GM12878 (cell line): ENCODE data around the gene ABL1. TPM values are rescaled to one million over a fixed set of nuclear protein-coding genes. Genes with fewer than 3 reads are reported as not detected.

ENCODE experiments used
- ATAC-seq: fragments of 200-7000 bp; cut with Tn5 transposase; 3 replicates; pipeline ENCODE4 v1.9.1; 2020; ENCODE audit warnings: mild to moderate bottlenecking, moderate library complexity
- BruUV-seq: library from RNA; stranded (reverse); fragments of 400-500 nt; replicated peaks from 2 replicates; lab custom pipeline; 2021; lab: Mats Ljungman, UMichigan
- CTCF ChIA-PET: fragments of 300-600 bp; sonication (Branson Sonifier 250); formaldehyde crosslinking; extraction: SDS; loops from one replicate; lab custom pipeline; 2021; ENCODE audit warnings: inconsistent platforms; lab: Yijun Ruan, JAX
- POLR2A ChIA-PET: fragments of 350-600 bp; formaldehyde crosslinking; extraction: SDS; loops from one replicate; lab custom pipeline; 2021; ENCODE audit warnings: inconsistent platforms; lab: Charles Lee
- RAD21 ChIA-PET: fragments of 300-600 bp; sonication (Branson Sonifier 250); formaldehyde crosslinking; loops from one replicate; lab custom pipeline; 2023; ENCODE audit warnings: antibody characterized with exemption; ENCODE audit not compliant: unreplicated experiment; lab: Charles Lee
- SMC1A ChIA-PET: fragments of 300-600 bp; sonication (Branson Sonifier 250); formaldehyde crosslinking; loops from one replicate; lab custom pipeline; 2023; ENCODE audit not compliant: unreplicated experiment, uncharacterized antibody; lab: Charles Lee
- DNase-seq: peaks from one replicate; pipeline ENCODE4 v3.0.0-alpha.2; 2011; ENCODE audit warnings: low read depth, low spot score
- FAIRE-seq: peaks from 3 replicates; lab custom pipeline; 2011; peaks lifted over from hg19 to GRCh38; lab: Jason Lieb, UNC
- H2AFZ ChIP-seq: 2 replicates; pipeline ENCODE4 v1.6.0; 2011; ENCODE audit warnings: low read depth, low read length, control low read depth; ENCODE audit not compliant: control insufficient read depth
- H3K27ac ChIP-seq: 2 replicates; pipeline ENCODE4 v1.5.1; 2011; ENCODE audit warnings: control low read depth; ENCODE audit not compliant: control insufficient read depth, insufficient read depth
- H3K27me3 ChIP-seq, 2 experiments: replicated peaks in 1 of 2; 2 replicates each; pipeline versions ENCODE4 v1.6.0 to v1.6.1; 2011; ENCODE audit warnings: low read length in 1 of 2; ENCODE audit not compliant: control insufficient read depth in 2 of 2, insufficient read depth in 2 of 2
- H3K36me3 ChIP-seq, 2 experiments: 2 replicates each; pipeline ENCODE4 v1.5.1; 2011; ENCODE audit warnings: low read length in 1 of 2; ENCODE audit not compliant: control insufficient read depth in 2 of 2, insufficient read depth in 2 of 2
- H3K4me1 ChIP-seq: 2 replicates; pipeline ENCODE4 v1.6.1; 2011; ENCODE audit warnings: mild to moderate bottlenecking, low read length, moderate library complexity, mixed read lengths; ENCODE audit not compliant: control insufficient read depth, insufficient read depth
- H3K4me2 ChIP-seq: 2 replicates; pipeline ENCODE4 v1.6.0; 2011; ENCODE audit warnings: control low read depth; ENCODE audit not compliant: control insufficient read depth, insufficient read depth
- H3K4me3 ChIP-seq: fragments of 200-600 bp; sonication (generic); 2 replicates; pipeline ENCODE4 v1.5.1; 2016
- H3K79me2 ChIP-seq: 2 replicates; pipeline ENCODE4 v1.6.0; 2011; ENCODE audit warnings: low read length; ENCODE audit not compliant: control insufficient read depth, insufficient read depth
- H3K9ac ChIP-seq: 2 replicates; pipeline ENCODE4 v1.8.0; 2011; ENCODE audit warnings: low read length, control low read depth, mixed read lengths; ENCODE audit not compliant: control insufficient read depth, insufficient read depth
- H3K9me3 ChIP-seq: replicated peaks from 3 replicates; pipeline ENCODE4 v1.5.1; 2011; ENCODE audit warnings: mild to moderate bottlenecking, low read length; ENCODE audit not compliant: control insufficient read depth, insufficient read depth
- H4K20me1 ChIP-seq: 2 replicates; pipeline ENCODE4 v1.6.0; 2011; ENCODE audit not compliant: control insufficient read depth, insufficient read depth
- BCL11A ChIP-seq: IDR thresholded peaks from 2 replicates; pipeline ENCODE4 v1.6.1; 2011; ENCODE audit warnings: low read depth, low read length
- CHD4 ChIP-seq: fragments of 200-600 bp; sonication (generic); IDR thresholded peaks from 2 replicates; pipeline ENCODE4 v1.6.1; 2016; ENCODE audit warnings: mild to moderate bottlenecking
- FOXM1 ChIP-seq: IDR thresholded peaks from 2 replicates; pipeline ENCODE4 v1.6.1; 2012; ENCODE audit warnings: low read depth, mild to moderate bottlenecking, inconsistent platforms, low read length, moderate library complexity
- MTA3 ChIP-seq: IDR thresholded peaks from 2 replicates; pipeline ENCODE4 v1.6.1; 2012; ENCODE audit warnings: low read length, inconsistent platforms, borderline replicate concordance
- PML ChIP-seq: IDR thresholded peaks from 2 replicates; pipeline ENCODE4 v1.6.1; 2012; ENCODE audit warnings: low read length, inconsistent platforms
- POU2F2 ChIP-seq: IDR thresholded peaks from 3 replicates; pipeline ENCODE4 v1.6.1; 2011; ENCODE audit warnings: low read depth, mild to moderate bottlenecking, low read length, borderline replicate concordance
- RAD21 ChIP-seq: IDR thresholded peaks from 2 replicates; pipeline ENCODE4 v1.6.1; 2011; ENCODE audit warnings: mild to moderate bottlenecking, low read depth, low read length, moderate library complexity; ENCODE audit not compliant: insufficient read depth
- RELA ChIP-seq: fragments of 450-650 bp; IDR thresholded peaks from 2 replicates; pipeline ENCODE4 v1.8.0; 2014; ENCODE audit warnings: borderline replicate concordance; ENCODE audit not compliant: partially characterized antibody
- SMAD5 ChIP-seq: IDR thresholded peaks from 2 replicates; pipeline ENCODE4 v1.6.1; 2016; ENCODE audit warnings: antibody characterized with exemption, low read depth
- SREBF2 ChIP-seq: IDR thresholded peaks from 2 replicates; pipeline ENCODE4 v1.6.1; 2012; ENCODE audit warnings: mild to moderate bottlenecking, low read length
- YBX1 ChIP-seq: fragments of 450-650 bp; IDR thresholded peaks from 2 replicates; pipeline ENCODE4 v1.6.1; 2016; ENCODE audit warnings: antibody characterized with exemption
- ZNF217 ChIP-seq: fragments of 450-650 bp; IDR thresholded peaks from 2 replicates; pipeline ENCODE4 v1.6.1; 2017; ENCODE audit warnings: antibody characterized with exemption, mild to moderate bottlenecking
- ZNF622 ChIP-seq: fragments of 450-650 bp; IDR thresholded peaks from 2 replicates; pipeline ENCODE4 v1.6.1; 2017; ENCODE audit warnings: mild to moderate bottlenecking, inconsistent platforms
- WGBS: methylation state at CpG from one replicate; pipeline ENCODE4 v1.1.6; 2016; ENCODE audit warnings: low lambda C conversion rate; ENCODE audit not compliant: insufficient replicate concordance, insufficient coverage; ENCODE audit errors: missing lambda C conversion rate; 5-methylcytosine and 5-hydroxymethylcytosine counted together
- in situ Hi-C: fragments of 300-500 bp; cut with MboI; formaldehyde crosslinking; loops from 9 replicates; pipeline ENCODE4 v1.14.3; 2018; ENCODE audit warnings: mixed read lengths
- intact Hi-C: fragments of 100-400 bp; cut with micrococcal nuclease; formaldehyde crosslinking; loops from one replicate; pipeline ENCODE4 v1.14.2; 2022; ENCODE audit not compliant: unreplicated experiment
- polyA plus RNA-seq, 11 experiments: library from polyadenylated mRNA; depleted of rRNA in 4 of 11; unstranded in 6 of 11; stranded (reverse) in 5 of 11; fragments of >200 nt; fragmentation: Nextera tagmentation in 4 of 11; fragmentation: Illumina TruSeq in 1 of 11; extraction: Ambion mirVana in 4 of 11; extraction: Trizol in 1 of 11; gene quantifications; 1 replicate in 1 of 11; 2 replicates in 10 of 11; pipeline versions ENCODE4 v1.2.1 to v1.2.3, GENCODE V29; 2011 to 2016; ENCODE audit warnings: inconsistent platforms in 2 of 11, missing spikeins in 2 of 11, low read depth in 1 of 11
- total RNA-seq, 4 experiments: library from RNA; depleted of rRNA in 3 of 4; stranded (reverse); fragments of >200 nt in 3 of 4; fragmentation: Illumina TruSeq in 1 of 4; extraction: Trizol in 1 of 4; gene quantifications; 2 replicates each; pipeline versions ENCODE4 v1.2.1 to v1.2.3, GENCODE V29; 2013 to 2021
- TF ChIP-seq, protein P1 (sequence below): IDR thresholded peaks from 2 replicates; pipeline ENCODE4 v1.6.1; 2011; ENCODE audit warnings: low read depth, low read length, improper control_type of control experiment, borderline replicate concordance
- TF ChIP-seq, protein P2 (sequence below): fragments of 450-650 bp; IDR thresholded peaks from 2 replicates; pipeline ENCODE4 v1.6.1; 2017; ENCODE audit warnings: mild to moderate bottlenecking, low read depth, inconsistent platforms; ENCODE audit not compliant: poor library complexity, severe bottlenecking

Gene ABL1
- total and polyA plus RNA-seq, 10 of the 15 experiments (the other 5 are each of a cell fraction or from before 2014, with no cell fraction given) = 0.79 to 51.5 (median 16.3) TPM

DNA sequence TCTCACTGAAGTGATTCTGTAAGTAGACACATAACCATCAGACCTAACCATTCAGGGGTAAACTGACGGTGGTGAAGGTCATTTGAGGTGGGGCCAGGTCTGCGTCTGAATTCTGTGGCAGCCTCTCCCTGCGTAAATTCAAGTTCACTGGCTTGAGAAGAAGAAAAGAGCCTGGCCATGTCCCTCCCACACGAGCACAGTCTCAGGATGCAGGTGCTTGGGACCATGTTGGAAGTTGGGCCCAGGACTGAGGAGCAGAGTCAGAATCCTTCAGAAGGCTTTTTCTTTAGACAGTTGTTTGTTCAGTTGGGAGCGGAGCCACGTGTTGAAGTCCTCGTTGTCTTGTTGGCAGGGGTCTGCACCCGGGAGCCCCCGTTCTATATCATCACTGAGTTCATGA, 37.5 kb downstream of the ABL1 start (continued):
- TF ChIP-seq, protein P1, sequence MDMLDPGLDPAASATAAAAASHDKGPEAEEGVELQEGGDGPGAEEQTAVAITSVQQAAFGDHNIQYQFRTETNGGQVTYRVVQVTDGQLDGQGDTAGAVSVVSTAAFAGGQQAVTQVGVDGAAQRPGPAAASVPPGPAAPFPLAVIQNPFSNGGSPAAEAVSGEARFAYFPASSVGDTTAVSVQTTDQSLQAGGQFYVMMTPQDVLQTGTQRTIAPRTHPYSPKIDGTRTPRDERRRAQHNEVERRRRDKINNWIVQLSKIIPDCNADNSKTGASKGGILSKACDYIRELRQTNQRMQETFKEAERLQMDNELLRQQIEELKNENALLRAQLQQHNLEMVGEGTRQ = no peak
- no peak for TF ChIP-seq ZNF217
- TF ChIP-seq, protein P2, sequence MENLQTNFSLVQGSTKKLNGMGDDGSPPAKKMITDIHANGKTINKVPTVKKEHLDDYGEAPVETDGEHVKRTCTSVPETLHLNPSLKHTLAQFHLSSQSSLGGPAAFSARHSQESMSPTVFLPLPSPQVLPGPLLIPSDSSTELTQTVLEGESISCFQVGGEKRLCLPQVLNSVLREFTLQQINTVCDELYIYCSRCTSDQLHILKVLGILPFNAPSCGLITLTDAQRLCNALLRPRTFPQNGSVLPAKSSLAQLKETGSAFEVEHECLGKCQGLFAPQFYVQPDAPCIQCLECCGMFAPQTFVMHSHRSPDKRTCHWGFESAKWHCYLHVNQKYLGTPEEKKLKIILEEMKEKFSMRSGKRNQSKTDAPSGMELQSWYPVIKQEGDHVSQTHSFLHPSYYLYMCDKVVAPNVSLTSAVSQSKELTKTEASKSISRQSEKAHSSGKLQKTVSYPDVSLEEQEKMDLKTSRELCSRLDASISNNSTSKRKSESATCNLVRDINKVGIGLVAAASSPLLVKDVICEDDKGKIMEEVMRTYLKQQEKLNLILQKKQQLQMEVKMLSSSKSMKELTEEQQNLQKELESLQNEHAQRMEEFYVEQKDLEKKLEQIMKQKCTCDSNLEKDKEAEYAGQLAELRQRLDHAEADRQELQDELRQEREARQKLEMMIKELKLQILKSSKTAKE = no peak
- no peak for TF ChIP-seq SMAD5
- no peak for TF ChIP-seq POU2F2
- TF ChIP-seq YBX1 = no peak
- no peak for TF ChIP-seq CHD4
- no peak for TF ChIP-seq RELA
- no peak for TF ChIP-seq BCL11A
- no peak for TF ChIP-seq ZNF622

DNA sequence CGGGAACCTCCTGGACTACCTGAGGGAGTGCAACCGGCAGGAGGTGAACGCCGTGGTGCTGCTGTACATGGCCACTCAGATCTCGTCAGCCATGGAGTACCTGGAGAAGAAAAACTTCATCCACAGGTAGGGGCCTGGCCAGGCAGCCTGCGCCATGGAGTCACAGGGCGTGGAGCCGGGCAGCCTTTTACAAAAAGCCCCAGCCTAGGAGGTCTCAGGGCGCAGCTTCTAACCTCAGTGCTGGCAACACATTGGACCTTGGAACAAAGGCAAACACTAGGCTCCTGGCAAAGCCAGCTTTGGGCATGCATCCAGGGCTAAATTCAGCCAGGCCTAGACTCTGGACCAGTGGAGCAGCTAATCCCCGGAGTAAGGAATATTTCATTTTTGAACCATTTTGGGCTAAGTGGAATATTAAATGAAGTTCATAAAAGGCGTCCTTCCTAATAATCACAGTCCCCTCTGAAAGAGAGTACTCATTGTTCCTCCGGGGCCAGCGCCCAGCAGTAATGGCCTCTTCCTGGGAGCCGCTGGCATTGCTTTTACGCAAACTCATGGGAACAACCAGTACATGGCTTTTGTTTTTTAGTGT, 38.0 kb downstream of the ABL1 start:
- Histone ChIP-seq H3K27ac (no peak overlapping the region), H4K20me1 (peaks cover 3% of the 10 kb centered on the region; the same call in 1 of the 2 replicates), H3K9ac (no peak overlapping the region), H3K79me2 (no peaks in the 10 kb centered on the region), H3K4me1 (peaks cover 25% of the 10 kb centered on the region), H2AFZ (no peak overlapping the region), H3K9me3 (no peaks in the 10 kb centered on the region), H3K4me3 (no peak overlapping the region), H3K27me3 (no peaks in the 10 kb centered on the region), H3K4me2 (no peak overlapping the region), H3K36me3 (peaks cover 20 to 22% of the 10 kb centered on the region in 2 experiments)
- ChIA-PET POLR2A (no interaction called here), CTCF (no interaction called here), RAD21 (no interaction called here), SMC1A (no interaction called here)
- ATAC-seq = no peak
- 99% methylated on average over 15 of the region's 15 CpGs for WGBS
- no peak for TF ChIP-seq RAD21
- TF ChIP-seq SREBF2 = no peak
- no peak for TF ChIP-seq PML
- no peak for TF ChIP-seq FOXM1
- TF ChIP-seq MTA3 = no peak
- in situ Hi-C loops (loop anchor here (5.0 kb wide), 1 partner anchor 169 kb away; no protein-coding TSS in a partner anchor), intact Hi-C loops (no loop called here)
- no TSS peak for BruUV-seq
- no peak for DNase-seq
- FAIRE-seq = no peak
